ENCODE data around the gene YWHAE. TPM values are rescaled to one million over a fixed set of nuclear protein-coding genes. Genes with fewer than 3 reads are reported as not detected.
A peak's percentile ranks its signal among the peaks of the same experiment; 100 is the strongest.

Gene YWHAE
- total RNA-seq, 1 experiment from 2014 or later = 1,282 TPM

GRCh38 chr17:1376061-1376460 is 24.0 kb downstream of the YWHAE start:
- Histone ChIP-seq H3K4me2 (ENCODE audit: insufficient read depth, insufficient read length, low read length) (no peak overlapping the region), H4K20me1 (ENCODE audit: control insufficient read depth, insufficient read depth, insufficient read length) (no peaks in the 10 kb centered on the region), H2BK120ac (ENCODE audit: low read depth, low read length, poor library complexity, severe bottlenecking) (no peak overlapping the region), H3T11ph (ENCODE audit: low read length) (no peak overlapping the region), H3K27me3 (ENCODE audit: insufficient read depth, low read length) (no peaks in the 10 kb centered on the region), H3K27ac (ENCODE audit: insufficient read length, low read depth, low read length) (no peak overlapping the region), H3K23ac (ENCODE audit: insufficient read length, low read depth, low read length) (no peak overlapping the region), H4K5ac (ENCODE audit: insufficient read length, low read depth, low read length) (no peak overlapping the region), H3K4ac (ENCODE audit: low read depth, low read length) (no peak overlapping the region), H3K9ac (ENCODE audit: extremely low read depth, insufficient read length, low read length) (no peak overlapping the region), H3K18ac (ENCODE audit: insufficient read length, low read depth, low read length) (no peak overlapping the region), H2BK12ac (ENCODE audit: insufficient read length, low read depth, low read length) (no peak overlapping the region), H2BK15ac (ENCODE audit: low read depth, low read length) (no peak overlapping the region), H2AFZ (ENCODE audit: low read length) (no peak overlapping the region), H4K91ac (ENCODE audit: insufficient read length, low read depth, low read length) (no peak overlapping the region), H3K9me3 (ENCODE audit: control insufficient read depth, low read depth, low read length) (no peaks in the 10 kb centered on the region), H3K56ac (ENCODE audit: insufficient read length, low read depth, low read length) (no peak overlapping the region), H2BK20ac (ENCODE audit: low read depth, low read length, poor library complexity, severe bottlenecking) (no peak overlapping the region), H3K79me1 (ENCODE audit: insufficient read depth, low read depth, low read length, poor library complexity, severe bottlenecking) (peaks cover 4% of the 10 kb centered on the region), H4K8ac (replicated peaks; ENCODE audit: insufficient read length, low read depth, low read length) (no peak overlapping the region), H2AK5ac (ENCODE audit: insufficient read length, low read length) (no peak overlapping the region), H2BK5ac (ENCODE audit: insufficient read length, low read length) (no peak overlapping the region), H3K14ac (ENCODE audit: insufficient read depth, low read length) (no peak overlapping the region), H3K79me2 (ENCODE audit: insufficient read depth, low read length) (peaks cover 97% of the 10 kb centered on the region), H3K23me2 (ENCODE audit: insufficient read length, low read depth, low read length, poor library complexity, severe bottlenecking) (no peaks in the 10 kb centered on the region), H3K4me1 (ENCODE audit: insufficient read depth, low read length) (no peaks in the 10 kb centered on the region; the same call in 1 of the 2 replicates)
- H3K9me3 Mint-ChIP-seq = no peaks in the 10 kb centered on the region
- no peak overlapping the region for H3K4me3 Mint-ChIP-seq
- no peaks in the 10 kb centered on the region for H3K27me3 Mint-ChIP-seq (ENCODE audit: low read depth)
- peak overlapping the region; percentile 36 to 79 (median 66); a peak in 4 of 7 replicates for H3K27ac Mint-ChIP-seq
- peaks cover 44 to 55% of the 10 kb centered on the region in 2 experiments for H3K4me1 Mint-ChIP-seq
- TF ChIP-seq CTCF (conservative IDR thresholded peaks at IDR 0.05) = no peak
- no CpG with 5 or more reads among the region's 5 CpGs for WGBS (ENCODE audit: extremely low coverage, insufficient read length, low lambda C conversion rate)
- peaks cover 3 to 33% (median 28%) of the 10 kb centered on the region in 3 experiments; a peak in 6 of 7 replicates for H3K36me3 Mint-ChIP-seq (ENCODE audit: insufficient read depth in 1 of 3, low read depth in 3 of 3)
- no peak for DNase-seq

Data from H9 (cell line).